NOMO-1 (cell line): Measurements from ENCODE around the gene TNPO1.

ENCODE experiments used
- DNase-seq, 2 experiments: peaks; one replicate each; lab custom pipeline; 2025; ENCODE audit not compliant: unreplicated experiment in 2 of 2; lab: John Stamatoyannopoulos, UW

Gene TNPO1

GRCh38 chr5:72817671-72818266 lies 1.3 kb downstream of the TNPO1 start:
- peak in 1 of 2 experiments; percentile 26 for DNase-seq

DNA sequence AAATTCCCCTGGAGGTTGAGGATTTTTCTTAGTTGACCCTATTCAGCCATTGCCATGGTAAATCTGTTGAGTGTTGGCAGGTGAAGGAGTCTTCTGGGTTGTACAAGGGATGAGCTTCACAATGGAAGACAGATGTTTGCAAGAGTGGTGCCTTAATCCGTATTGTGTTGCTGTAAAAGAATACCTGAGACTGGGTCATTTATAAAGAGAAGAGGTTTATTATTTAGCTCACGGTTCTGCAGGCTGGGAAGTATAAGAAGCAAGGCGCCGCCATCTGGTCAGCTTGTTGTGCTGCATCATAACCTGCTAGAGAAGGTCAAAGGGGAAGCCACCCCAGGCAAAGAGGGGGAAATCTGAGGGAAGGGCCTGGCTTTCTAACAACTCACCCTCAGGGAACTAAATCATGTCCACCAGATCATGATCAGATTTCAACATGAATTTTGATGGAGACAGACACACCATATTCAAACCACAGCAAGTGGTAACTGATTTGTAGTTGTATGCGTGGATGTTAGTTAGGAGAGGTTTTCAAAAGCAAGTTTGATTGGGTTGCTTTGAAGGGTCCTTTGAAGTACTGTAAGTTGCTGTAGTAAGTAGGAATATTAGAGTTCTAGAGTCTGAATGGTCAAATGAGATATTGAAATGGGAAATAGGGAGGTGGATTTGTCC lies 2.5 kb downstream of the TNPO1 start:
- DNase-seq = peak in 1 of 2 experiments; percentile 76

DNA sequence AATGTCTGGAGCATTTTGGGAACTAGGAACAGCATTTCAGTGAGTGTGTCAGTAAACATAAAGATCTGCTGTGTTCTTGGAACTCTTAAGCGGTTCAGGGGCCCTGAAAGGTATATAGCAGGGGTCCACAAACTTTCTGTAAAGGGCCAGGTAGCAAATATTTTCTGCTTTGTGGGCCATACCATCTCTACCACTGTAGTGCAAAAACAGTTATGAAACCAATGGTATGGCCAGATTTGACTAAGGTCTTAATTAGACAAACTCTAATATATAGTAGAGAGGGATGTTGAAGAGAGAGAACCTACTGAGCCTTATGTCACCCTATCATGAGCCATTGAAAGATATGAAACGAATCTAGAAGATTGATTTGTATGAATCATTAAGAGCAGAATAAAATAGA lies 5.3 kb downstream of the TNPO1 start:
- no peak for DNase-seq

DNA sequence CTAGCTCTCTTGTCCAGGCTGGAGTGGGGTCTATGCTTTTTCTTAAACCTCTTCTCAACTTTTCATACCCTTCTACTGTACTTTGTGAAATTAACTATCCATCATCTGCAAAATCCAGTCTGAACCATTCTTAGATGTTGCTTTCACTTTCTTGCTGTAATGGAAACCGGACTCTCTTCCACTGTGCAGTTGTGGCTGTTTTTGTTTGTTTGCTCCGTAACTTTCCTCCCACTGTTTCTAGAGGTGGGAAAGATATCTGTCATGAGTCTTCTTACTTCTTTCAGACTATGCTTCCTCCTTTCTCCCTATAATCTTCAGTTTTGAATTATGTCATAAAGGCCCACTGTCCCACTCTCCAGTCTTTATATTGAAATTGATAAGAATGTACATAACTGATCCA lies 6.5 kb downstream of the TNPO1 start:
- no peak for DNase-seq

DNA sequence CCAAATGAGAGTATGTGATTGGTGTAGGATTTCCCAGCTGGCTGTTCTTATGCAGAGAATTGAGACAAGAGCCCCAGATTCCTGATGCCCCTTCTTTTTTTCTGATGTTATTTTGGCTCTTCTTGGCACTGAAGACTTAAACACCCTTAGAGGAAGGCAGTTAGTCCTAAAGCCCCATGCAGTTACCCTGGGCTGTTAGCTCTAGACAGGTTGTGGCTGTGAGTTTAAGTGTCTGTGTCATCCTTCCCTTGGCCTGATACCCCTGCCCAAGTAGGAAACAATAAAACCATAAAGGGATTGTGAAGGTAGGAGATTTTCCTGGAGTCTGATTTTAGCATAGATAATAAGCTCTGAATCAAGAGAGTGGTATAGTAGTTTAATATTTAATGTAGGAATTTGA lies 13.2 kb downstream of the TNPO1 start:
- DNase-seq = no peak

- no peak for DNase-seq
Observed at GRCh38 chr5:72830362-72830761, 13.9 kb downstream of the TNPO1 start.

DNA sequence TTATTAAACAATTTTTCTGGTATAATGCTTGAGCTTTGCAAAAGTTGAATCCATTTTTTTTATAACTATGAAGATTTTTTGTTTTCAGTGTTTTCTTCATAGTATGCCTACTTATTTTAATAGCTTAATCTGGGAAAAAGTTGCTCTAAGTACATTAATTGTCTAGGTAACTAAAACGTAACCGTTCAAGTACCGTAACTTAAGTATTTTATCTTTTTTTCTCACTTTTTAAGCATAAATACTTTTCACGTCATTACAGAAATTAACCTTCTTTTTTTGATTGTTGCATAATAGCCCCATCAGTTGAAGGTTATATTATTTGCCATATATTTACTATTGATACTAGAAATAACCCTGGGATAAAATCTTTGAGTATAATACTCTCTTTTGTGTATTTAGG lies 15.2 kb downstream of the TNPO1 start:
- DNase-seq = no peak

DNA sequence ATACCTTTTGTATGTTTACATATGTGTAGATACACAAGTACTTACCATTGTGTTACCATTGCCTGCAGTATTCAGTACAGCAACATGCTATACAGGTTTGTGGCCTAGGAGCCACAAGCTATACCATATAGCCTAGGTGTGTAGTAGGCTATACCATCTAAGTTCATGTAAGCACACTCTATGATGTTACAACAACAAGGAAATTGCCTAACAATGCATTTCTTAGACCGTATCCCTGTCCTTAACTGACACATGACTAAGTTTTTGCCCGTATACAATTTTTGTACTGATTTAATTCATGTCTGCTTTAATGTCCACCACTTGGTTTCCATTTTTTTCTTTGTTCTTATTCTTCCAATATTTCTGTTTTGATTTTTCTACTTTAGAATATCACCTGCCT lies 18.5 kb downstream of the TNPO1 start:
- peak in 1 of 2 experiments; percentile 61 for DNase-seq

GRCh38 chr5:72835633-72836032 lies 19.2 kb downstream of the TNPO1 start:
- DNase-seq = no peak

GRCh38 chr5:72836810-72837209 lies 20.3 kb downstream of the TNPO1 start:
- peak; percentile 42 to 61 for DNase-seq

GRCh38 chr5:72837524-72838096 lies 21.1 kb downstream of the TNPO1 start:
- no peak for DNase-seq

- DNase-seq = no peak
Observed at GRCh38 chr5:72840041-72840440, 23.6 kb downstream of the TNPO1 start.

DNA sequence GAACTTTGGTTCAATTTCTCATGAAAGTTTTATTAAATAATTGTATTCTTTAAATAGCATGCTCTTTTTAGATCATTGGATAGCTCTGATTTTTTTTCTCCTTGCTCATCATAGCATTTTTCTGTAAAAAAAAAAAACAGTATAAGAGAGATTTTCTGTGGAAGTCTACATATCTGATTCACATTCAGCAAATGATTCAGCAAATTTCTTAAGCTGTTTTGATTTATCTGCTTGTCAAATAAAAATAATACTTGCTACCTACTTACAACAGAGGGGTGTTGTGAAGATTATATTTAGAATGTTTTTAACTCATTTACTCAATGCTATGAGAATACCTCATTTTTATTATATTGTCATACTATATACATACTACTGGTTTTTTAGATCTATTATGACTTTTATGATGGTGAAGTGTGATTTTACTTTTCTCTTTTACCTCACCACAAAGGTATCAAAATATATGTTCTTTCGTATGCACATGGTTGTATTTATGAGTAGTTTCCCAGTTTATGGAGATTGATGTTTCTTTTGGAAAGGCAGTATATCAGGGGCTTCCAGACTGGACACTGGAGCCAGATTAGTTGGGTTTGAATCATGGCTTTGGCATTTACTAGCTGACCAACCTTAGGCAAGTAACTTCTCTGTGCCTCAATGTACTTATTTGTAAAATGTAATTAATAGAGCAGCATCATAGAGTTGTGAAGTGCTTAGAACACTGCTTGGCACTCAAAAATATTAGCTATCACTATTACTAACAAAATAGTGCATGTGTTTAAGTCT lies 25.5 kb downstream of the TNPO1 start:
- DNase-seq = no peak

GRCh38 chr5:72842816-72843215 lies 26.4 kb downstream of the TNPO1 start:
- DNase-seq = peak; percentile 56 to 71

DNA sequence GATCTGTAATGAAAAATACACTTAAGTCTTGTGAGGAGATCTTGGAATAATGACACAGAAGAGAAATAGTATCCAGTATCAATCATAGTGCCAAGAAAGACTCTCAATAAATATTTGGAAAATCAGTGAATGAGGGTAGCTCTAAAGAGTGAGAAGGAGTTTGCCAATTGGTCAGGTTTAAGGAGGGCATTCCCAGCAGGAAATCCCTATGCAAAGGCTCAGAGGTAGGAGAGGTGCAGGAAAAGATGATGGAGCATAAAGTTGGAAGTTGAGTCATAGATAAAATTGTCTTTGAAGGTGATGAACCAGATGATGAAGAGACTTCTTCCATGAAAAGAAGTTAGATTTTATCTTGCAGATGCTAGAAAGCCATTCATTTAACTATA lies 27.8 kb downstream of the TNPO1 start:
- no peak for DNase-seq

GRCh38 chr5:72845889-72846288 lies 29.4 kb downstream of the TNPO1 start:
- DNase-seq = no peak

DNA sequence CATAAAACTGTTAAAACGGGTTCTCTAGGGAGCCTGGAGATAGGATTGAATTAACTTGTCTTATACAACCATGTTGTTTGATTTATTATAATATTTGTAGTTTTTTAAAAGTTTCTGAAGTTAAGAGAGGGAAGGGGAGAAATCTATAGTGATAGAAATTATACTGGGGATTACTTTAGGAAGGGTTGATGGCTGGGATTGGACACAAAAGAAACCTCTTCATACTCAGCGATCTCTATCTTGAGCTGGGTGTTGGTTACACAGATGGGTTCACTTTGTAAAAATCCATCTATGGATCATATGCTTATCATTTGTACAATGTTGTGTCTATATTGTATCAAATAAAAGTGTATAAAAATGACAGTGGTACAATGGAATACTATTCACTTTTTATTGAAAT lies 30.0 kb downstream of the TNPO1 start:
- DNase-seq = no peak

GRCh38 chr5:72847439-72847838 lies 31.0 kb downstream of the TNPO1 start:
- DNase-seq = no peak

DNA sequence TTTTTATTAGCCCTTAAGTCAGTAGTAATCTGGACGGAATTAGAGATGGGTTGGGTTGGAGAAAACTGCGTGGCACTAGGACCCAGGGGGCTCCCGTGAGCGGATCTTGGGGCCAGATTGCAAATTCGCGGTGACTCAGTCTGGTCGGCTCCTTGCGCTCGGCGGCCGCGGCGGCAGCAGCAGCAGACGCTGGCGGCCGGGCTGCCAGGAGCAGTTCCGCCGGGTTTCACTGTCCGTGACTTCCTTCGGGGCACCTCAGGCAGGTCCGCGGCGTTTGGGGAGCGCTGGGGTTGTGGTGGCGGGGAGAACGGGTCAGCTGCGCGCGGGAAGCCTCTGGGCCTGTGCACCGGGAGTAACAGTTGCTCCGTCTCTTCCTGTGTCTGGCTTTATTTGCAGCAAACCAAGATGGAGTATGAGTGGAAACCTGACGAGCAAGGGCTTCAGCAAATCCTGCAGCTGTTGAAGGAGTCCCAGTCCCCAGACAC lies 31.6 kb downstream of the TNPO1 start:
- DNase-seq = peak; percentile 86 to 96

DNA sequence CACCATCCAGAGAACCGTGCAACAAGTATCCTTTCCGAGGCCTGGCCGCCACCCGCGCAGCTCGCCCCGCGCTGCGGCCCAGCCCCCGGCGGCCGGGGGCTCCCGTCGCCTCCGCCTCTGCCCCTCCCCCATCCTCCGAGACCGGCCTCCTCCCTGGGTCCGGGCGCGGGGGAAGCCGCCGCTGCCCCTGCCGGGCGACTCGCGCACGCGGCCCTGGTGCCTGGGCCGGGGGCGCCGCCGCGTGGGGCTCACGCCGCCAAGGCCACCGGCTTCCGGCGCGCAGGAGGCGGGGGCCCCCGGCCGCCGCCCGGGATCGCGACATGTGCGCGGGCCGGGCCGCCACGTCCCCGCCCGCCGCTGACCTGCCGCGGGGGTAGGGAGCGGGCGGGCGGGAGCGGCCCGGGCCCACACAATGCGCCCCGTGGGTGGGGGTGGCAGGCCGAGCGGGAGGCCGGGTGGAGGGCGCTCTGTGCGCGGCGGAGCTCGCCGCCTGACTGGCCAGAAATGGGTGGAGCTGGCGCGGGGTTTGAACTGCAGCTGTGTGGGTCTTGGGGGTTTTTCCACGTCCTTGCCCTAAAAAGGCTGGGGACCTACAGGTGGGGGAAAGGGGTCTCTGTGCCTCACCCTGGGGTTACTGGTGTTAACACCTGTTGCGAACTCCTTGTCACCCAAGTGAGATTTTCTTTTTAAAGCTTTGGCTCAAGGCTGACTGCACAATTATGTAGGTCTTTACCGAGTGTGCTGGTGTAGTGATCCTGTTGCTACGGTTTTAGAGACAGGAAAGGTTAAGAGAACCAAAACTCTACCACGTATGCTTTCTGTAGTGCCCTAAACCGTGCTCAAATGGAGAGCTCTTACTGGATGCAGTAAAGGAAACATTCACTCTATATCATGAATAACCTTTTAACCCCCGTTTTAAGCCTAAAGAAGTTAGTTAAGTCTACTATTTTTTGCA lies 32.3 kb downstream of the TNPO1 start:
- DNase-seq = peak in 1 of 2 experiments; percentile 51
